HG03354 (cell line): Measurements from ENCODE around the gene COL13A1.
A peak's percentile ranks its signal among the peaks of the same experiment; 100 is the strongest.

ENCODE experiments used
- ATAC-seq: cut with Tn5 transposase; IDR thresholded peaks from one replicate; pipeline ENCODE4 v1.9.1; 2021; ENCODE audit warnings: mild to moderate bottlenecking; ENCODE audit not compliant: unreplicated experiment, poor library complexity, severe bottlenecking

Gene COL13A1

DNA sequence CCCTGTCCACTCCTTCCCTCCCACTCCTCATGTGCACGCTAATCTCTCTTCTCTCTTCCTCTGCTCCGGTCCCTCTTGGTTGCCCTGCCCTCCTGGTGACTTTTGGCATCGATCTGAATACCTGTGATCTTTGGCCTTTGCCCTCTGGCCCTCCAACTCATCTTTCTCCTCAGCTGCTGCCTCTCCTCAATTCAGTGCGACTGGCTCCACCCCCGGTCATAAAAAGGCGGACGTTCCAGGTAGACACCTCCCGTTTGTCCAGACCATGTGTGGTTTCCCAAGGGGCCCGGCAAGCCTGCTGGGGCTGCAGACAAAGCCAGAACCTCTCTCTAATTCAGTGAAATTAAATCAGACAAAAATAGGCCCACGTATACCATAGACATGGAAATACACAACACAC is 96.8 kb downstream of the COL13A1 start:
- no peak for ATAC-seq

GRCh38 chr10:69898941-69899340 is 97.2 kb downstream of the COL13A1 start:
- no peak for ATAC-seq

DNA sequence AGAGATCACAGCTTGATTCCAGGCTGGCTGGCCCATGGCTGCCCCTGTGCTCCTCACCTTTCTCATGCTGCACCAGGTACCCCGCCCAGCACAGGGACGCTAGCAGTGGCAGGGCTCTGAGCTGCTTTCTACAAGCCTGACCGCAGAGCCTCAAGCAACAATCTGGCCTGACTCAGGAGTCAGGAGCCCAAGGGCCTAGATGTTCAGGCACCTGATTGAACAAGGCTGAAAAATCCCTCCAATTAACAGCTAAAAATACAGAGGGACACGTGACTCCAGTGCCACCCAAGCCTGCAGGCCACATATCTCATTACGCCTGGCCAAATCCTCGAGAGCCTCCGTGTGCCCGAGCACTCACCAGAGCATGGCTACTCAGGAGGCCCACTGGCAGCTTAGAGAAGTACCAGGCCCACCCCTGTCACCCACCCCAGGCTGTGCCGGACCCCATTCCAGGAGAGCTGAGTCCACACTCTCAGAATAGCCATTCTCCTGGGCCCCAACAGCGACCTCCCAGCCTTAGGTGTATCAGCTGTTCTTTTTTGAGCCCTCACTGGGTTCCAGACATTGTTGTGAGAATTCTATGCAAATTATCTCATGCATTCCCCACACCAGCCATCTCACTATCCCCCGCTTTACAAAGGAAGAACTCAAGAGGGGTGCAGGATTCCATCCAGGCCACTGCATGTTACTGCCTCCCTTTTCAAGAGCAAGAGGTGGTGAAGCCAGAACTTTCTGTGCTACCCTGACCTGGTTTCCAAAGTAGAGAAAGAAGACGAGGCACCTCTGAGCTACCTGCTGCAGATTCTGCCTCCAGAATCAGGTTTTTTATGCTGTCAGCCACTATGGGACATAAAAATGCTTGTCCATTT is 98.3 kb downstream of the COL13A1 start:
- ATAC-seq = no peak

DNA sequence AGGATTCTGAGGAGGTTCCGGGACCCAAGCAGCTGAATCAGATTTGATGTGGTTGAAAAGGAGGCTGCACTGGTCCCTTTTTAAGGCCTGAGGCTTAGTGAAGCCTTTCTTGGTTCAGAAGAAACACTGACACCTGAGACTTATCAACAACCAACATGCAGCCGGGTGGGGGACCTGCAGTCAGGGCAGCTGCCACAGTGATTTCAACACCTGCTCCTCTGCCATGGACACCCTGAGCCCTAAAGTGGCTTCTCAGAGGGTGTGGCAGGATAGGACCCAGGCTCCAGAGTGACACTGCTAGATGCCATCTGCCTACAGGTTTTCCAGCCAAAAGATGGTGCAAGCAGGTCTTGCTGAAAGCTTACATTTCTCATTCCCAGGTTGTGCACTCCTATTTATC is 99.3 kb downstream of the COL13A1 start:
- ATAC-seq = no peak

DNA sequence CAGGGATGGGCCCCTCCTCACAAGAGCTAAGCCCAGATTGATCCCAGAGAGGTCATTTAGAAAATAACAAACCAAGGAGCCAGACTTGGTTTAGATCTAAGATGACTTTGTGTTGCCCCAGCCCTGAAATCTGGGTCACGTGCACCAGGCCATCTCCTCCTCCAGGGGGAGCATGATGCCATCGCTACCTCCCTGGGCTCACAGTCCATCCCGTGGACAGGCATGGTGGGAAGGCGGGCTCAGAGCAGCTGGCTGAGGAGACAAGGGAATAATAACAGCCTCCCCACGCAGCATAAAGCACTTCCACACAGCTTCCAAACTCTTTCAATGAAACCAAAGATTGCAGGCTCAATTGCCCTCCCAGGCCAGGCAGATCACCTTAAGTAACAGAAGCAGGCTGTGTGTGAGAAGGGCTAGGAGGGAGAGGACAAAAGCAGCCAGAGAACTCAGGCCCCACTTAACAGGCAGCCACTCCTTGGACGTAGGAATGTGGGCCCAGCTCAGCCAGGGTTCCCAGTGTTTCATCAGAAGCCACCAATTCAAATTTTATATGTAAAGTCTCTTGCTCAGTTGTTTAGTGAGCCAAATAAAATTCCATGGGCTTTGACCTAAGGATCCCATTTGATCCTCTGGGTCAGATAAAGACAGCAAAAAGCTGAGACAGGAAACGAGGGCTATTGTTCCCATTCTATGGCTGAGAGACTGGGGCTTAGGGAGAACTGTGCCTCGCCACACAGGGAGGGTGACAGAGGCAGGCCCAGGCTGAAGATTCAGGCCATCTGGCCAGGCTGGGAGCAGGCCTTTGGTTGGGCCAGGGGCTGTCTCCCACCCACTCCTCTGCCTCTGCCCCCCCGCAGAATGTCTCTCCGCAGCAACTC is 100.2 kb downstream of the COL13A1 start:
- ATAC-seq = no peak

GRCh38 chr10:69902835-69903535 is 101.3 kb downstream of the COL13A1 start:
- no peak for ATAC-seq

DNA sequence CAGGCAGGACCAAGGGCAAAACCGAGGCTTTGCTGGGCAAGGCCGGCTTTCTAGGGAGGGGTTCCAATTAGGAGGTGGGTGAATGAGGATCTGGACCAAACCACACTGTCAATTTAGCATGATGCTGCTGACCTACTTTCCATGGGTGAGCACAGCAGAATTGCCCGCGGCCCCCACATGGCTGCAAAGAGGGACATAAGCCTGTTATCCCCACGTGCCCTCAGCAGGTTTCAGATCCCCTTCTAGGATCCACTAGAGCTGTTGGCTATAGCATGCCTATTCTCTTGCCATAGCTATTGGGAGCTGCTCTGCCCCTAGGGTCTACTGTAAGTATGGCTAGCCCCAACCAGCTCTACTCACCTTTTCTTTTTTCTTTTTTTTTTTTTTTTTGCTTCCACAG is 102.8 kb downstream of the COL13A1 start:
- ATAC-seq = no peak

GRCh38 chr10:69906425-69906824 is 104.7 kb downstream of the COL13A1 start:
- ATAC-seq = no peak

GRCh38 chr10:69907517-69907916 is 105.8 kb downstream of the COL13A1 start:
- no peak for ATAC-seq

DNA sequence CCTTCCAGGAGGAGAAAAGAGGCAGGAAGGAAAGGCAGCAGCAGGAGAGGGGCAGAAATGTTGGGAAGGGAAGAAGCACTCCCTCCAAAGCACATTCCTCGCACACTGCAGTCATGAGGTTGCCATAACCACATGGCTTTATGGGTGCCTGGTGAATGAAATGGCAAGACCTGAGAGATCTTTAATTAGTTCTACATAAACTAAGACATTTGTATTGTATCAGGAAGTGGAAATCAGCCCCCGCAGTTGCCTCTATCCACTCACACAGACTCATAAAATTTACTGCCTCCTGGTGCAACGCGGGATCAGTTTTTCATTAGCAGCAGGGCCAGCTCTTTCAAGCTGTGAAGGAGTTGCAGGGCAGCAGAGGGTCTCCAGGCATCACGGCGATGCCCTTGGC is 106.4 kb downstream of the COL13A1 start:
- ATAC-seq = no peak

- no peak for ATAC-seq
Observed at GRCh38 chr10:69910561-69910960, 108.9 kb downstream of the COL13A1 start.

GRCh38 chr10:69911613-69912528 is 110.2 kb downstream of the COL13A1 start:
- ATAC-seq = no peak

DNA sequence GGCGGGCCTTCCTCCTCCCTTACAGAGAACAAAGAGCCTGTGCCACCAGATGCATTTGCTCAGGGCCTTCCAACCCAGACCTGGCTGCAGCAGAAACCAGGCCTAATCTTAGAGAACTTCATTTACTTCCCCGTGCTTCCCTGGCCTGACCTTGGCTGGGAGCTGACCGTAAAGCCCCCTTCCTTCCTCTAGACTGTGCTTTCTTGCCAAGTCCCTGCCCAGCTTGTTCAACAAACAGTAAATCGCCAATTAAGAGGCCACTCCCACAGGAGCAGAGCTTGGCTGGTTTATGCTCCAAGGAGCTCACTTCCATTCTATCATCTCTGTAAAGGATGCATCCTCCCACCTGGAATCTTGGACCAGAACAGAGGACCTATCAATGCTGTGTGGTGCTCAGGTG is 110.9 kb downstream of the COL13A1 start:
- no peak for ATAC-seq

DNA sequence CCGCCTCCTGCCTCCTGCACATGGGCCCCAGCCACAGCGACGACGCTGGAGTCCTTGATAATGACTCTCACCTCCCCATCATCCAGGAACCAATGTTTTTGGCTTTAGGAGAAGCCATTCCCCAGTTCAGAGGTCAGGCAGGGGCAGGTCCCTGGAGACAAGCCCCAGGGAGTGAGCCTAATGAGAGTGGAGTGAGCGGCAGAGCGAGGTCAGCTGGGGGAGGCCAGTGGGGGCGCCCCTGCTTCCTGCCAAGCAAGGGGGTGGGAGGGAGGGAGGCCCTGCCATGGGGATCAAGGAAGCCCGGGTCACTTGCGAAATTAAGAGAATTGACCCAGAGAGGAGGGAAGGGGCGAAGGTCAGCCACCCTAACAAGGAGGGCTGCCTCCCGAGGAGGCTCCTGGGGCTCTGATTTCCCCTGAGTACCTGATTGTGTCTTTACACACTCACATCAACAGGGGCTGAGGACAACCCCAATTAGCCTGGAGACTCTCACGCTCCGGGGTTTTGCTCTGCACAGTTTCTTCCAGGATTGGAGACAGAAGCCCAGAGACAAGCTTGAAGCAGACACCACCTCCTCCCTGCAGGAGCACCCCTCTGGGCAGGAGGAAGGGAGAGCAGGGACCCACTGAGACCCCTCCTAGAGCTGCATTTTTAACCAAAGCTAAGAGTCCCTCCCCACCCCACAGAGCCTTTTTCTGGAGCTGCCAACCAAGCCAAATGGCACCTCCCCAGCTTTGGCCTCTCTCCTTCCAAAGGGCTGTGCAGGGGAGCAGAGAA is 112.1 kb downstream of the COL13A1 start:
- ATAC-seq = no peak

DNA sequence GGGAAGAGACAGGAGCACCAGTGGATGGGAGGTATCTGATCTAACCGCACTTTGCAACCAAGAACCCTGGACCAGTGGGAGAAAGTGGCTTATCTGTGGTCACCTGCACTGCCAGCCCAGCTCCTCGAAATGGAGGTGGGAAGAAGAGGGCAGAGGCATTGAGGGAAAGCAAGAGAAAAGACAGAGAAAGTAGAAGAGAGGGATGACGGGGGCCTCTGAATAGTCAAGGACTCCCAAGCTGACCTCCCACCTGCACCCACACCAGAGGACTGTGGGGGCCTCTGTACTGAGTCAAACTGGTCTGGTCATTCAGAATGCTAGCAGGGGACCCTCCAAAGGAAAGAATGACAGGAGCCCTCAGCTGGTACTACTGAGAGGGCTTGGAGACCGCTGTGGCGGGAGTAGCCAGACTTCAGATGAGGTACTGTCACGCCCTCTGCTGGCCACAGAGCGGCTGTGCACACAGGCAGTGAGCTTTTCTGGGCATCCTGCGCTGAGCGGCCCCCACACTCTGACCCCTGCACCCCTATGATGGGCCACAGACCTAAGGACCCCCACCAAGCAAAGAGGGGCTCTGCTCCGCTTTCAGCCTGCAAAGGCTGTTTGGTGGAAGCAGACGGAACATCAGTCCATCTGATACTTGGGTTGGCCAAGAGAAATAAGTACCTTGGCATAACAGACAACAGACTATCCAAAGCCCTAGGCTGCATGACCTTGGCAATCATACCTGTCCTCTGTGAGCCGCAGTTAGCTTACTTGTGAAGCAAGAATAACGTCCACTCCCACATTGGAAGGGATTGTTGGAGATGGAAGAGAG is 112.9 kb downstream of the COL13A1 start:
- ATAC-seq = peak; percentile 53

GRCh38 chr10:69915215-69915560 is 113.5 kb downstream of the COL13A1 start:
- ATAC-seq = no peak

- ATAC-seq = no peak
Observed at GRCh38 chr10:69916118-69916517, 114.4 kb downstream of the COL13A1 start.

DNA sequence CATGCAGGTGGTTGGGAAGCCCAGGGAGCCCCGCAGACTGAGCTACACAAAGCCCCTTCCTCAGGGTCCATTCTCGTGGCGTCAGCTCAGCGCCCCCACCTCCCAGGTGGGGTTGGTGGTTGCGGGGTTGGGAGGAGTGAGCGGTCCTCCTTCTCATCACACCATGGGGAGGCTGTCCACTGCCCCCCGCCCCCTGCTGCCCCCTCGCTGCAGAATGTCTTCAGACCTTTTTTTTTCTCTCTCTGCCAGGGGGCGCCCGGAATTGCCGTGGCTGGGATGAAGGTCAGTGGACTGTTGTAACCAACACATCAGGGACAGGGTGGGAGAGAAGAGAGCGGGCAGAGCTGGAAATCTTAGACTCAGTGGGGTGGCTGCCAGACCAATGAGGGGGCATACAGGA is 116.3 kb downstream of the COL13A1 start:
- no peak for ATAC-seq
